Measurements from ENCODE around the gene ZNF511.

GRCh38 chr10:133283931-133284330, 24.8 kb upstream of the ZNF511 start:
- TF ChIP-seq CTCF (conservative IDR thresholded peaks at IDR 0.05; ENCODE audit: low read depth, low read length): no peak
- TF ChIP-seq EZH2 (IDR thresholded peaks at IDR 0.05; ENCODE audit: low read length, unreplicated experiment): no peak
- no peak for TF ChIP-seq EZH2phosphoT487 (IDR thresholded peaks at IDR 0.05; ENCODE audit: borderline replicate concordance, low read length)

All from PC-3 (cell line).